ENCODE results near the gene GOLT1A.
A peak's percentile ranks its signal among the peaks of the same experiment; 100 is the strongest.

The GOLT1A gene

DNA sequence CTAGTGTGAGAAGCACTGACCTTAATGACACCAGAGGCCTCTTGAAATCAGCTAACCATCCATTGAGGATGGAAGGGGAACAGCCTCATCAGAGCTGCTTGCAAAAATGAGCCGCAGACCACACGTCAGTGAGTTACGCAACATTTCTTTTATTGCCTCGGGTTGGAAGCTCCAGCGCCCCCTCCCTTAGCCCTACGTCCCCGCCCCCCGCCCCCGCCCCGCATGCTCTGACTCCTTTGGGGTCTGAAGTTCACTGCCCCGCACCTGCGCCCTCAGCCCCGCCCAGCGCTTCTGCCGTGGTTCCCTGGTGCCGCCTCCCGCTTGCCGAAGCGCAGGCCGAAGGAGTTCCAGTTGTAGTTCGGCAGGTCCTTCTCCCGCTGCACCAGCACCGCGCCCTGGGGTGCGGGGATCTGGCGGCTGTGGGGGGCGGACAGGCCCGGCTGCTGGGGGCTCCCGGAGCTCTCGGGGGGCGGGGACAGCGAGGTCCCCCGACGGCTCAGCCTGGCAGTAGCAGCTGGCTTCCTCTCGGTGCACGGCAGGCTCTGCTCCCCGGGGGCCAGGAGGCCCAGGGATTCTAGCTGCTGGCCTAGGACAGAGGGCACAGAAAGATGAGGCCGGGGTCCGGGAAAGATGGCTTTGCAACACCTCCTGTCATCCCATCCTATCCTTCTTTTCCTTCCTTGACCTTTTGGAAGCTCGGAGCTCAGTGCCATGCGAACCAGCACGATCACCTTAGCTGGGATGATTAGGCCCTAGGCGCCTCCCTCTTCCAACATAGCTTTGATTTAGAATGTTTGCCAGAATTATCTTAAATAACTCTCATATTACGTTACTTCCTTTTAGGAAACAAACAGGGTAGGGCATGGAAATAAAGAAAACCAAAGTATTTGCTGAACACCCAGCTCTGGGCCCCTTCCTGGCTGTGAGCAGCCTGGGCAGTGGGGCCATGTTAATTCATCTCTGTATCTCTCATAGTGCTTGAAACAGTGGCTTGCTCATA, 23.3 kb downstream of the GOLT1A start:
- DNase-seq: peak; percentile 71 to 78

DNA sequence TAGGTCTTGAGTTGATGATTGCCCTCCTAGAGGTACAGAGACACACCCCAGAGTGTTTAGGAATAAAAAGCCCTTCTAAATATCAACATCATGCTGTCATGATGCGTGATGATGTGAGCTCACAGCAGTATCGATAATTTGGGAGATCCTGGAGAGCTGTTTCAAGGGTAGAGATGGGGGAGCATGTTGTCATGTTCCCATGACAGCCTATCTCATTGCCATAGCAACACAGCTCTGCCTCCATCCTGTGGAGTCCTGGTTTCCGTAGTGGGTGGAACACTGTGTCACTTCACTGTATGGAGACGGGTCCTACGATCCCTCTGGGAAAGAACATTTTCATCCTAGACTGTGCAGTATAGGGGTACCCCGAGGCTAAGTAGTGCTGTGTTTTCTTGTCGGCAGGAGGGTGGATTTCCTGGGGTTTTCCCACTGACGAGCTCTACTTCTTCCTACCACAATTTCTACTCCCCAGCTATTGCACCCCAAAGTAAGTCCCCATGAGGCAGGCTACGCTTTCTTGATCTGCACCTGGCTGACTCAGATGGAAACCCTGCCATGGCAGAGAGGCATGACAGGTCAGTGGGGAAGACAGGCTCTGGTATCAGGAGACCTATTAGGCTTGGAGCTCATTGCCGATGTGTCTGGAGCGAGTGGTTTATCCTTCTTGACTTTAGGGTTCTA, 24.7 kb downstream of the GOLT1A start:
- DNase-seq: no peak

DNA sequence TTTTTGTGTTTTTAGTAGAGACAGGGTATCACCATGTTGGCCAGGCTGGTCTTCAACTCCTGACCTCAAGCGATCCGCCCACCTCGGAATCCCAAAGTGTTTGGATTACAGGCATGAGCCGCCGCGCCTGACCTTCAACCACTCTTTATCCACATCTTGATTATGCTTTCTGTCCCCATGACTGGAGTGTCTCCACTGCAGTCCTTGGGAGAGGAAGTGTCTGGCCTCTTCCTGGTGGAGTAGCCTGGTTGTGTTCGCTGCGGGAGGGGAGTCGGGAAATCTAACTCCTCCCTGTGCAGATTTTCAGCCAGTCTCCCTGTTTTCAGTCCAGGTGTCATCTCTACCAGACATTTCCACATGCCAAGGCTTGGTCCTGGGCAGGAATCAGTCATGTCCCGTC, 27.2 kb downstream of the GOLT1A start:
- DNase-seq: no peak

DNA sequence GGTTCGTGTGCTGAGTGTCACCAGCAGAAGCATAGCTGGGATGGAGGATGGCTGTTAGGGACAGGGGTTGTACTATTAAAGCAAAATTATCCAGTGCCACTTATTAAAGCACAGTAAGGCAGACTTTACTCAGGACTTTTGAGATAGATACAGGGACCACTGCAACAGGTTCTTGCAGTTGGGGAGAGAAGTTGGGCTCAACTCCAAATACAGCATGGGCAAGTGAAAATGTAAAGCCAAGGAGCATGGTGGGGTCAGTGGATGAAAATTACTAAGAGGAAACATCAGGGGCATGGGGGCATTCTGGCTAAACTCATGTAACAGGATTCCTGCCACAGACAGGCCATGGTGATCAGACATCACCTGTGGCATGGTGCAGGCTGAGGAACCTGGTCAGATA, 32.7 kb downstream of the GOLT1A start:
- no peak for DNase-seq

DNA sequence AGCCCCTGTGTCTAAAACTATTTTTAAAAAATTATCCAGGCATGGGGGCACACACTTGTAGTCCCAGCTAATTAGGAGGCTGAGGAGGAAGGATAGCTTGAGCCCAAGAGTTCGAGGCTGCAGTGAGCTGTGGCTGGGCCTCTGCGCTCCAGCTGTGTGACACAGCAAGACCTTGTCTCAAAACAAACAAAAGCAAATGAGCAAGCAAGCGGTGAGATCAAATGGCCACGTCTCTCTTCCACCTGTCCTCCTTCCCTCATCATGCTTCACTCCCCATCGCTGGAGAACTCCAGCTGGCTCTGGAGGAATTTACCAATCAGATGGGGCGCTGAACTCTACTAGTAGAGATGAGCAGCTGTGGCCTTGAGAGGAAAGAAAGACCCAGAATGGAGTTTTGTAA, 33.7 kb downstream of the GOLT1A start:
- no peak for DNase-seq

DNA sequence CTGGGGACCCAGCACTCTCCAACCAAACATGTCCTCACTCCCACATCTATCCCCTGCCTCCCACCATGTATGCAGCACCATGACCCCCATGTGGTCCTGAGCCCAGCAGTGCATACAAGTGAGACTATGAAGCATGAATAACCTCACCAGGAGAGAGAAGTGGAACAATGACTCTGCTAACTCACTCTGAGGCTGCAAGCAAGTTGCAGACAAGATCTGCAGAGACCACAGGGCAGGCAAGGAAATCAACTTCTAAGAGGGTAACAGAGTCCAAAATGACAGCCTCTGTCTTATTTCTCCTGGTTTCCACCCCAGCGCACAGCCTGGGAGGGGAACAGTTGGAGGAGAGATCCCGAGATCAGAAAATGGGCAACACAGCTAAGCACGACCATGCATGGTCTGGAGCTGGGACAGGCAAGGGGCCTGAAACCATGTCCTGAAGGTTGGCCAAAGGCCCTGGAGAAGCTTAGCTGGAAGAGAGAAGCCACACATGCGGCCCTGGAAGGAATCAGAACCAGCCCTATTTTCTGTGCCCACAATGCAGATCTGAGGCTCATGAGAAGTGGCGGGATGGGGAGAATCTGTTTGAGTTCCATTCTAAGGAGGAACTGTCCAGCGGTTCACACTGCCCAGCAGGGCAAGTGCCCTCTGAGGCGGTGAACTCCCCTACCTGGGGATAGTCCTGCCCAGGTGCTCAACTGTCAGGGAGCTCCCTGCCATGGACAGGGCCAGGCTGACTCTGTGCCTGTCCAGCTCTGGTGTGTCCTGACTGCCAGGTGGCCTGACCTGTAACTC, 35.1 kb downstream of the GOLT1A start:
- DNase-seq: no peak

DNA sequence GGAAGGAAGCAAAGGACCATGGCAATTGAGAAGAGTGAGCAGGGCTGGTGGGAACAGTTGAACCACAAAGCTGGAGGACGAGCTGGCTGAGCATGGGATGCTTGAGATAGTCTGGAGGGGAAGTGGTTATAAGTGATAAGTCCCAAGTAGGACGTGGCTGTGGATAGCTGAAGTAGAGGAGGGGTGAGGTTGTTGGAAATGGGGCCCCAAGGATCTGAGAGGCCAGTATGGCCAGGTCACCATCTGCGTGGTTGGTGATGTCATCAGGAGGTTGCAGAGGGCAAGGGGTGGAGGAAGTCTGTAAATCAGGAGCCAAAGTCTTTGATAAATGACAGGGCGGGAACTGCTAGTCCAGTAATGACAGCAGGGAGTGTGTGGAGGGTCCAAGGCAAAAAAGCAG, 36.7 kb downstream of the GOLT1A start:
- no peak for DNase-seq

DNA sequence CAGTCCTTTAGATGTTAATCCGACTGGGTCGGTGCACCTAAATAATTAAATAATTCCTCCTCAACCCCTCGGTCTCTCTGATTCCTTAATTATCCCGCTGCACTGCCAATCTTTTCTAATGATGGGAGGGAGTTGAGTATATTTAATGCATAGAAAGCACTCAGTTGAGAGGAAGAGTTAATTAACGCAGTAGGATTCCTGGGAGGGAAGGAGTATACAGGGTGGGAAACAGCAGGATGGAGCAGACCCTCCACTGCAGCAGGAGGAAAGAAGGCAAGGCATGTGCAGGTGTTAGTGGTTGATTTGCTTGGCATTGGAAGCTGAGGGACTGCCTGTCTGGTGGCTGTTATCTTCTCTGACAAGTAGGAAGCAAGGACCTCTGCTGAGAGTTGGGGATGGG, 37.7 kb downstream of the GOLT1A start:
- no peak for DNase-seq

DNA sequence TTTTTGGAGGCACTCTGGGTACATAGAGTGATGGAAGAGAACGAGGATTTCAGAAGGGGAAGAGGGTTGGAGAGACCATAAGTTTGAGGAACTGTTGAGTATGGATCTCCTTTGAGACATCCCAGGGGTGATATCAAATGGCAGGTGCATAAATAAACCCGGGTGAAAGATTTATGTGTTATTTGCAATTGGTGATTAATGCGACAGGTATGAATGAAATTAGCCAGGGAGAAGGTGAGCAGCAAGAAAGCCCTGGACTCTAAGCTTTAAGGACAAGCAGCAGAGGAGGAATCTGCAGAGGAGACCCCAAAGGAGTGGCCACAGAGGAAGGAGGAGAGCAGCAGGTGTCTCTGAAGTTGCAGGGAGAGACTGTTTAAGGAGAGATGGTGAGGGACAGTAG, 38.8 kb downstream of the GOLT1A start:
- no peak for DNase-seq

DNA sequence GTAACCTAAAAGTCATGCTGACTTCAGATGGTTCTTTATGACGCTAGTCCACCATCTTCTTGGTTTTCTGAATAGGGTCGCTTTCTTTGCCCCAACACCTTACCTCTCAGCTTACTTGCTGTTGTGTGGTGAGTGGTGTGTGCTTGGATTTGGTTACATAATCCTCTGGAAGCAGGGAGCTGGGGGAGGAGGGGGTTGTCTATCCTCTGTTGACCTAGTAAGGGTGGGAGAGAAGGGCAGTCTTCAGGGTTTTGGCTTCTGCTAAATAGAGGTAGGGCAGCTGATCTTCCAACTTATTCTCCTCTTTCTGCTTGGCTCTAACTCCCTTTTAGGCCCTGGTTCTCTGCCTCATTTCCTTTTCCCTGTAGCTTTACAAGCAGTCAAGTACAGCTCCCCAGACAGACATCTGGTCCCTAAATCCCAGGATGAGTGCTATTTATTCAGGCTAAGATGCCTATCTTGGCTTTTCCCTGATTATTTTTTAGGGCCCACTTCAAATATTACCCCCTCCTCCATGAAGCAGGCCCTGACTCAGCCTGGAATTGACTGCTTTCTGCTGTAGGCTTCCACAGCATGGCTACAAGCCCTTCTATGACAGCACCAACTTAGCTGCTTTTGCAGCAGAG, 41.3 kb downstream of the GOLT1A start:
- no peak for DNase-seq

DNA sequence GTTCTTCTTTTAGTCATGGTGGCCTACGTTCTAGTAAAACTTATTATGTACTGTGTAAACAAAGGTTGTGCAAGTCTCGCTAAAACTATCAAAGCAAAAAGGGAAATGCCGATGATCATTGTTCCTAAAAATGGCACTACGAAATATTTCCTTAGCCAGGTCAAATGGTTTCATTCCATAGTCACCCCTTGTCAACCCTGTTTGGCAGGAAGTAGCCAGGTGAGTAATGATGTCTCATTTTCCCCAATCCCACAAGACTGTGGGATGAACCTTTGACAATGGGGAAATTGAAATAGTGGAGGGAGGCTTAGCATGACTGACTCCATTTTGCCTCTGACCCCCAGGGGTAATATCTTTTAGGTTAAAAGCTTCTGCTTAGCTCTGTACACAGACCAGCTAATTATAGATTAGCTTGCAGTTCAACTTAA, 42.0 kb downstream of the GOLT1A start:
- no peak for DNase-seq

DNA sequence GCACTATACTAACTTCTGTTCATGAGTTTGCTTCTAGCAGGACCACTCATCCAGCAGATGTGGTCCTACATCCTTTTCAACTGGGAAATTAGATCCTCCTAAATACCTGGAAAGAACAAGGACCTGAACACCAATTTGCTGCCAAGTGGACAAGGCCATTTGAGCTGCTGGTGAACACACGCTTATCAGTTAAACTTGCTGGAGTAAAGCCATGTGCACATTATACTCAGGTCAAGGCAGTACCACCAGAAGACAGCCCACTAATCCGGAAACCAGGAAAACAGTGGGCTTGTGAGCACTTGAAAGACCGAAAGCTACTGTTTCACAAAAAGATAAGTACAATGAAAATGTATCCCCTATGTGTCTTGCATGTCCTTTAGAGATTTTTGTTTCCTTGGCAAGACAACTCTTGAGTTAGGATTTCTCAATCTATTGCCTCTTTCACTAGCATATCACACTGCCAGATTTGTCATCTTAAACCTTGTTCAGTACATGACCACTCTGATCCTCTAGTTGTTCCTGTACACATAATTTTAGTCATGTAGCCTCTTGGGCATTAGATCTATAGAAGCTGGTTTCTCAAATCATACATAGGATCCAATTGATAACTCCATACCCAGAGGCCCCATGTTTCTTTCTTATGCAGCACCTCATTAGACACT, 43.2 kb downstream of the GOLT1A start:
- no peak for DNase-seq

DNA sequence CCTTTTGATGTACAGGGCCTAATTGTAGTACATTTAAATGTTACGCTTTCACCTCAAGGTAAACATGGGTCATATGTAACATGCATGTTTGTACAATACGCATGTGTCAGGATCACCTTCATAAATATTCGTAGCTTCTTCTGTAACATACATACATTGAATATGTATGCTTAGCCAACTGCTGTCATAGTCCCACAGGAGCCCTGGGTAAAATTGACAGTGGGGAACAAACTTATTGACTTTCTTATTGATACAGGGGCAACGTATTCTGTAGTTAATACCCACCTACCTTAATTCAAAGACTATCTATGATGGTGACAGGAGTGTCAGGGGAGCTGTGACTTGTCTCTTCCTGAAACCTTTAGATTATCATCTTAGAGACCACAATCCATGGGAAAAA, 43.9 kb downstream of the GOLT1A start:
- DNase-seq: no peak

DNA sequence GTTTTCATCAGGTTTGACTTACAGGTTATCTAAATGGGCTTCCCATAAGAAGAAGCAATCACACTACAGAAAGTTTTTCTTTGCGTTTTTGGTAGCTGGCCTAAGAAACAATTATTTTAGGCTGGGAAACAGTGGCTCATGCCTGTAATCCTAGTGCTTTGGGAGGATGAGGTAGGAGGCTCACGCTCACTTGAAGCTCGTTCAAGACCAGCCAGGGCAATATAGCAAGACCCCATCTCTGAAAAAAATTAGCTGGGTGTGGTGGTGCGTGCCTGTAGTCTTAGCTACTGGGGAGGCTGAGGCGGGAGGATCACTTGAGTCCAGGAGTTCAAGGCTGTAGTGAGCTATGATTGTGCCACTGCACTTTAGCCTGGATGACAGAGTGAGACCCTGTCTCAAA, 46.1 kb downstream of the GOLT1A start:
- no peak for DNase-seq

DNA sequence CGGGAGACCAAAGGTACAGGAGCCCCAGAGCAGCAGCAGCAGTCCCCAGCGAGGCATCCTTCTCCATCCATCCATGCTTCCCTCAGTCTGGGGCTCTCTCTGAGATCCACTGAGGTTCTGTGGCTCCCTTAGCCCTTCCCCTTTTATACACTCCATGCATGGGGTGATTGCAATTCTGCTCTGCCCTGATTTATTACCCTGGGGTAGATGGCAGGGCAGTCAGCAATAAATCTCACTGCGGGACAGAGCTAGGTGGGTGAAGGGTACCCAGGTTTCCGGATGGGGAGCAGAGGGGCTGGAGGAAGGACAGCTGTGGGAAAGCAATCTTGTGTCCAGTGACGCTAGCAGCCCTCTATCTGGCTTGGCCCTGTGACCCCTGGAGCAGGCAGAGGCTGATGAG, 47.6 kb downstream of the GOLT1A start, which contains the start of gene REN:
TSS of gene REN (minus strand) at position 119 of the 400 bp plus-strand sequence. CDS start at position 75, 44 bp downstream.
- no peak for DNase-seq

DNA sequence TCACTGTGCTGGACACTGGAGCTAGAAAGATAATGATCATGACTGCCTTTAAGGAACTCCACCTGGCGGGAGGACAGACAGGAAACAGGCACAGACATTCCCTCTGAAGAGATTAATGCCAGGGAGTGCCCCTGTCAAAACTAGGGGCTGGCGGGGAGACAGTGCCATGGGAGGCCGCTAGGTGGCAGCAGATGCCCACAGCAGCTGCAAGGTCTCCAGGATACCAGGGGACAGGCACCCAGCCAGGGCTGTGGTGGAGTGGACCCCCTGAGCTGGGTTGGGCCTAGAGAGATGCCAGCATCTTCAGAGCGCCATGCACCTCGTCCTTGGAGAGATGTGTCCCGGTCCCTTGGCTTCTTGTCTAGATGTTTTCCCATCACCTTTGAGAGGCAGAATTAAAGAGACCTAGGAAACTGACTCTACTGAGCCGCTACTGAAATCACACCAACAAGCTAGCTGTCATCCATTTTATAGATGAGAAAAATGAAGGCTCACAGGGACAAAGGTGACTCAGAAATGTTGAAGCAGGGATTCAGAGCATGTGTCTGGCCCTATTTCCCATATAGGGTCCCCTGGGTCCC, 51.2 kb downstream of the GOLT1A start:
- DNase-seq: peak; percentile 38 to 48

DNA sequence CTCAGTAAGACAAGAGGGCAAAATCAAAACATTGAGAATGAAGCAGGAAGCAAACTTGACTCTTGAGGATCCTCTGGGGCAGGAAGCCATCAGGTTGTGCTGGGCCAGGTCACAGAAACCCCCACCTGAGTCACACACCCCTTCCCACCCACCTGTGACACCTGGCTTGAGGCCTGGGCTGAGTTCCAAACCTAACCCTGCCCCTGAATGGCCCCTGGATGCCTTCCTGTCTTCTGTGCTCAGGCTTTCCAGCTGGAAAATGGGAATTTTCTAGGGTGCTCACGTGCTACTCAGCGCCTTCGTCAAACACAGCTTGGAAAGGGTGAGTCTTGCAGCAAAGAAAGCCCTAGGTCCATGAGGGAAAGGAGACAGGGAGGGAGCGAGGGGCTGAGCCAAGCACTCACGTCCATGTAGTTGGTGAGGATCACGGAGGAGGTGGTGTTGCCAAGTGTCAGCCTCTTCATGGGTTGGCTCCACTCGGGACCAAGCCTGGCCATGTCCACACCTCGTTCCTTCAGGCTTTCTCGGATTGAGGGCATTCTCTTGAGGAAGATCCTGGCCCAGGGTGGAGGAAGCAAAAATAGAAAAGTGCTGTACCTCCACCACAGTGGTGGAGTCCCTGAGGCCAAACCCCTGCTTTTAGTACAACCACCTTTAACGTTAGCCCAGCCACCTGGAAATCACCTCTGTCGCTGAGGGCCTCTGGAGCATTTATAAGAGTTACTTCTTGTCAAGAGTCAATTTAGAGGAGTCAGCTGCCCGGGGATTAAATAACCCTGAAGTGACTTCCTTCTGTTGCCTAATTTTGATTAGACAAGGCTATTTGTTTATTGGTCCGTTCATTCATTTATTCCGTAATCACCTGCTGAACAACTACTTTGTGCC, 51.9 kb downstream of the GOLT1A start:
- DNase-seq: no peak

DNA sequence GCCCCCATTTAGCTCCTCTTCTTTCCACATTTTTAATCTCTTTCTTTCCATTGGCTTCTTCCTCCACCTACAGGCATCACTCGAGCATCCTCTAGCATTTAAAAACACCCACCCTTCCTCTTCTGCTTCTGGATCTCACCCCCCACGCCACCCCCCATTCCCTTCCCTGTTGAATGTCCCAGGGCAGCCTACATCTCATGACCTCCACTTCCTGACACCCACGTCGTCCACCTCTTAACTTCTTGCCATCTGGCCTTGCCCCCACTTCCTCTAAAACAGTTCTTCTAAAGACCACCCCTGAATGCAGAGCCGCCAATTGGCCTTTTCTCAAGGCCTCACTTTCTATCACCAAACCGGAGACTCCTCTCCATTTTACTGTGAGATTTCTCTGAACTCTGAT, 55.8 kb downstream of the GOLT1A start:
- no peak for DNase-seq

DNA sequence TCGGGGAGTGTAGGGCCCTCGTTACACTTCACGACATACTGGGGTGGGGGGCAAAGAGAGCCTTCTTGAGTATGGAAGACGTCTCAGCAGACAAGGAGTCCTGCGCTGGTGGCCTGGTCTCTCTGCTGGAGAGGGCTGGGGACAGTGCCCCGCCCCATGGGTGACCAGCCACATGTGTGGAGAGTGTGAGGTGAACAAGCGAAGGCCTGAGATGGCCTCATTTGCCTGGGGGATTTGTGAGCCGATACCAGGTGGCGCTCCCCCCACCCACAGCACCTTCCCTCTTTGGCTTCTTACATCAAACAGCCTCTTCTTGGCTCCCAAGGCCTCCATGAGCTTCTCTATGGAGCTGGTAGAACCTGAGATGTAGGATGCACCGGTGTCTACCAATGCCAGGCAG, 57.9 kb downstream of the GOLT1A start:
- no peak for DNase-seq

DNA sequence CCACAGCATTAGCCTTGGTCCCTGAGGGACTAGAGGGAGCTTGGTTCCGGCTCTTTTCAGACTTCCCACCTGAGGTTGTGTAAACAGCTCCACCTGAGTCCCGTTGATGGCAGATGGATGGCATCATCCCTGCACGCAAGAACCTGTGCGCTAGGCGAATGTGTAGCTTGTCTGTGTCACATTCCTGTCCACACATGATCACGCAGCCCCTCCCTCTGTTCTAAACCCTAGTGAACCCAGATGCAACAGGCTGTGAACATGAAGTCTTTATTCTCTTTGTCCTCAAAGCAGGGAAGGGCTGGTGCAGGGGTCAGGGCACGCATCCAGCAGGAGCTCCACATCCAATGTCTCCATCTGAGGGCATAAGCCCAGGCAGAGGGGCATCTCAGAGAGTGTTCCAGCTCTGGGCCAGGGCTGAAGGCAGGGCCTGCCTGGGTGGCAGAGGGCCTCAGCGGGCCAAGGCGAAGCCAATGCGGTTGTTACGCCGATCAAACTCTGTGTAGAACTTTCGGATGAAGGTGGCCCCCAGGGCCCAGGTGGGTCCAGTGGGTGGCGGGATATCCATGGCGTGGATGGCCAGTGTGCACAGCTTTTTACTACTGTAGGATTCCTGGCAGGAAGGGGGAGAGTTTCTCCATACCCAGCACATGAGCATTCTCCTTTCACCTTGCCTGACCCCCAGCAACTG, 59.1 kb downstream of the GOLT1A start:
- no peak for DNase-seq
